Large intestine (tissue), 3 donors: ENCODE results near the gene NCKAP5. TPM values are rescaled to one million over a fixed set of nuclear protein-coding genes. Genes with fewer than 3 reads are reported as not detected.

ENCODE experiments used
- DNase-seq, 2 donors: peaks; one replicate each; pipeline versions ENCODE4 v3.0.0 to v3.0.0-alpha.2; 2013
- H3K27ac ChIP-seq: one replicate; pipeline ENCODE4 v1.5.1; 2013; ENCODE audit warnings: low read length
- H3K27me3 ChIP-seq: 2 replicates; pipeline ENCODE4 v1.6.1; 2013; ENCODE audit warnings: low read length; ENCODE audit not compliant: control insufficient read depth, insufficient read depth
- H3K36me3 ChIP-seq: 2 replicates; pipeline ENCODE4 v1.6.1; 2013; ENCODE audit warnings: low read length; ENCODE audit not compliant: control insufficient read depth, insufficient read depth
- H3K4me1 ChIP-seq: one replicate; pipeline ENCODE4 v1.6.1; 2013; ENCODE audit warnings: low read length; ENCODE audit not compliant: control insufficient read depth, insufficient read depth
- H3K4me3 ChIP-seq: one replicate; pipeline ENCODE4 v1.5.1; 2013; ENCODE audit warnings: low read length
- H3K9me3 ChIP-seq: one replicate; pipeline ENCODE4 v1.6.1; 2013; ENCODE audit warnings: mild to moderate bottlenecking, low read depth, low read length, moderate library complexity; ENCODE audit not compliant: control insufficient read depth
- WGBS: methylation state at CpG from one replicate; pipeline ENCODE4 v1.1.5; 2013; ENCODE audit warnings: low lambda C conversion rate; ENCODE audit not compliant: insufficient coverage; 5-methylcytosine and 5-hydroxymethylcytosine counted together
- polyA plus RNA-seq: library from polyadenylated mRNA; unstranded; fragments of 120-200 nt; gene quantifications from one replicate; pipeline ENCODE4 v1.2.1, GENCODE V29; 2013

The NCKAP5 gene
- polyA plus RNA-seq, 1 donor = 4.3 TPM

DNA sequence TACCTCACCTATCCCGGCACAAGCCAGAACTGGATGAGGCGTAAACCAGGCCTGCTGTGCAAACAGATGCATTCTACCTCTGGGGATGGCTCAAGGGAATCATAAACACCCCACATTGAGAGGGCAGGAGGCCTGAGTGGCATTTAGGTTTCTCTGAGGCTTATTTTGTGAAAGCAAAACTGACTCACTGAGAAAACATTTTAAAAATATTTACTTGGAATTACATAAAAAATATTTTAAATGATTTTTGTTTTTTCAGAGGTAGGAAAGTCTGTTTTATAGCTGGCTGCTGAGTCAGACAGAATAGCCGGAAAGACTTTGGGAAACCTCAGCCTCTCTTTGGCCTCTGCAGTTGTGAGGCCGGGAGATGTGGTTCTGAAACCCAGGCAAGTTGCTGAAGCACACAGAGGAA is 244.1 kb downstream of the NCKAP5 start:
- Histone ChIP-seq H3K4me1 (no peaks in the 10 kb centered on the region), H3K27ac (no peak overlapping the region), H3K27me3 (no peaks in the 10 kb centered on the region), H3K4me3 (no peak overlapping the region), H3K9me3 (no peaks in the 10 kb centered on the region), H3K36me3 (no peaks in the 10 kb centered on the region)
- no CpG with 5 or more reads among the region's 4 CpGs for WGBS
- no peak for DNase-seq

DNA sequence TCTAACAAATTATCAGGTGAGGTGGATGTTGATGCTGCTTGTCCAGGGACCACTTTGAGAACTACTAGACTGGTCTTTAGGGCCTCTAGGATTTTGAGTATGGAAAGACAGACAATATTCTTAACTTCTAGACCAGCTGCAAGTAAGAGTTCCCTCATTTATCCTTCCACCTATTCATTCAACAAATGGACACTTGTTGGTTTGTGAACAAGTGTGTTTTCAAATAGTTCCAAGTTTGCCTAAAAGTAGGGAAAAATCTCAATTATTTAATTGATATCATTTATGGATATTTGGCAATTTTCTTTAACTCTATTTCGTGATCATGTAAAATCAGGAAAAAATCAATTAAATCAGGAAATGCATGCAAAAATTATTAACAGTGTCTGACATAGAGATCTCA is 245.4 kb downstream of the NCKAP5 start:
- Histone ChIP-seq H3K27ac (no peak overlapping the region), H3K4me3 (no peak overlapping the region)

DNA sequence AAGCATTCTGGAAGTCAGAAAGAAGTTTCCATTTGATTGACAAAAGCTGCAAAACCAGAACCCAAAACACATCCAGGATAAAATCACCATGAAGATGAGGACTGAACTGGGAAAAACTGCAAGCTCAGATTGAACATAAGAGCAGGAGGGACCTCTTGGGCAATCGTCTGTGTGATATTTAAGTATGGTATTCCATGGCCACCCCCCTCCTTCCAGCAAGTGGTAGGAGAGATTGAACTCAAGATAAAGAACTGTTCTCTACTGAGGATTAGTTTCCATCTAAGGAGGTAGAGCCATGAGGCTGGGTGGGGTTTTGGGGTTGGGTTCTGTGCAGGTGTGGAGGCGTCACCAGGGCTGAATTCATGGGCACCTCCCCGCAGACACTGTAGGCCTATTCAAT is 251.1 kb downstream of the NCKAP5 start:
- no peaks in the 10 kb centered on the region for H3K4me1 ChIP-seq
- no peak overlapping the region for H3K27ac ChIP-seq
- no peak for DNase-seq
- no peak overlapping the region for H3K4me3 ChIP-seq
- H3K36me3 ChIP-seq = no peaks in the 10 kb centered on the region
- no peaks in the 10 kb centered on the region for H3K9me3 ChIP-seq
- no peaks in the 10 kb centered on the region for H3K27me3 ChIP-seq
- WGBS = no CpG with 5 or more reads among the region's 3 CpGs

More for the DNA sequence above, 245.4 kb downstream of the NCKAP5 start:
- H3K9me3 ChIP-seq = no peaks in the 10 kb centered on the region
- no peak for DNase-seq
- no peaks in the 10 kb centered on the region for H3K36me3 ChIP-seq
- no peaks in the 10 kb centered on the region for H3K27me3 ChIP-seq
- H3K4me1 ChIP-seq = no peaks in the 10 kb centered on the region
- WGBS = 92% methylated on average over 1 of the region's 1 CpG

DNA sequence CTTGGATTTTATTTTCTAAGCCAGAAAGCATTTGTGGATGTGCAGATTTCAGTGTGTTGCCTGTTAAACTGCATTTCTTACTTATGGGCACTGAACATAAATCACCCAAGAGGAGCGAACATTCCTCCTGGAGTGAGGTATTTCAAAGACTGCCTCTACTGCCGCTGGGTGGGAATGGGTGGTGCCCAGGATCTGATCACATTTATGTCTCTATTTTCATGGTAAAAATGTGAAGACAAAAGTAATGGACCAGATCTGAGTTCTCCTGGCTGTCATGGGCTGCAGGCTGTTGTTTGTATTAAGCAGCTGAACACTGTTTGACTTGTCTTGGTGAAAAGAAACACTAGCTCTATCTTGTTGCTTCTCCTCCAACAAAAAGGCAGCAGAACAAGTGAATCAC is 251.7 kb downstream of the NCKAP5 start:
- DNase-seq = no peak
- no peaks in the 10 kb centered on the region for H3K36me3 ChIP-seq
- H3K9me3 ChIP-seq = no peaks in the 10 kb centered on the region
- H3K4me1 ChIP-seq = no peaks in the 10 kb centered on the region
- no peaks in the 10 kb centered on the region for H3K27me3 ChIP-seq
- no CpG with 5 or more reads among the region's 2 CpGs for WGBS
- H3K4me3 ChIP-seq = no peak overlapping the region
- no peak overlapping the region for H3K27ac ChIP-seq

DNA sequence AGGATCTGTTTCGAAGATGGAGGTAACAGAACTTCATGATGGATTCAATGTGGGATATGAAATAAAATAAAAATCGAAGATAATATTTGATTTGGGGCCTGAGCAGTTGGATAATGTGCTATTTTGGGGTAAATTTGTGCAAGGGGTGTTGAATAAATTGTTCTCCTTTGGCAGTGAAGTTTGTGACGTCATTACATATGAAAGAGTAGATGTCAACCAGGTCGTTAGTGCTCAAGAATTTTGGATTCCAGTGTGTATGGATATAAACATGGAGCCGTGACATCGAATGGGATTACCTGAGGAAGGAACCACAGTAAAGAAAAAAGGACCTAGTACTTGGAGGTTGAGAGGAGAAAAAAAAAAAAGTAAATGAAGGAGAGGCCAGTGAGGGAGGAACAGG is 253.0 kb downstream of the NCKAP5 start:
- WGBS = 93% methylated on average over 5 of the region's 6 CpGs
- H3K4me3 ChIP-seq = no peak overlapping the region
- no peak overlapping the region for H3K27ac ChIP-seq
- H3K9me3 ChIP-seq = no peaks in the 10 kb centered on the region
- H3K27me3 ChIP-seq = no peaks in the 10 kb centered on the region
- no peak for DNase-seq
- H3K36me3 ChIP-seq = no peaks in the 10 kb centered on the region
- H3K4me1 ChIP-seq = no peaks in the 10 kb centered on the region

DNA sequence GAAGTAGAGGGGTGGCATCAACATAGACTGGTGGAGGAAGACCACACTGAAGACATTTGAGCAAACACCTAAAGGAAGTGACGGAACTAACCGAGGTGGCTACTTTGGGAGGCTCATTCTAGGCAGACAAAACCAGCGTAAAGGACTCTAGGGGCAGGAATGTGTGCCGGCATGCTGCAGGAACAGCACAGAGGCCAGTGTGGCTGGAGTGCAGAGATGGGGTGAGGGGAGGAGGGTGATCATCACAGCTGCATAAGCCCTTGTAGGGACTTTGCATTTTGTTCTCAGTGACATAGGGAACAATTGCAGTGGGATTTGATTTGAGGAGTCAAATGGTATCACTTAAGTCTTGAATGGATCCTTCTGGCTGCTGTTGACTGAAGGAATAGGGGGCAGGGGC is 253.5 kb downstream of the NCKAP5 start:
- H3K4me3 ChIP-seq = no peak overlapping the region
- no peak overlapping the region for H3K27ac ChIP-seq
- no peaks in the 10 kb centered on the region for H3K36me3 ChIP-seq
- no peaks in the 10 kb centered on the region for H3K9me3 ChIP-seq
- no peaks in the 10 kb centered on the region for H3K4me1 ChIP-seq
- no peaks in the 10 kb centered on the region for H3K27me3 ChIP-seq
- WGBS = no CpG with 5 or more reads among the region's 4 CpGs
- DNase-seq = no peak

DNA sequence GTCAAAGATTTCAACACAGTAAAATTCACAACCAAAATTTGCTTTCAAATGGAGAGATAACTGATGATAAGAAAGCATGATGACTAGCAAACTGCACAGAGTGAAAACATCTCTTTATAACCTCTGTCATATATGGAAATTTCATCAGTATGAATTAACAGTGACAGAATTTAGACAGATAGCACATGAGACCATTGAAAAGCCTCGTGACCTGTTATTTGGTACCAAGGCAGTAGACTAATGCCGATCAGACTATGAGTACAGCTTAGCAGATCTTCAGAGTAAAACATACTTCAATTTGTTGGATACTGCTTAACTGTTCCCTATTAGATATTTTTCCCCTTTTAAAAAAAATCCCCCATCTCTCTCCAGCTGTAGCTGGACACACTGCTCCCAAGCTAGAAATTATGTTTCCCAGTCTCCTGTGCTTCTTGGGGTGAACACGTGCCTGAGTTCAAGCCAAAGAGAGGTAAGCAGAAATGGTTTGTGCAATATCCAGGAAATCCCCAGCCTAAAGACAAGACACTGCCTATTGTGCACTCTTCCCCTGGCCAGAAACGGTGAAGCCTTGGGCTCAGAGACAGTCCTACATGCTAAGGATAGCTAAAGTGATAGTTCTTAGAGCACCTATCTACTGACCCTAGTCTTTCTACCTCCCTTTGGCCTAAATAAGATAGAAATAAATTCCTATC is 256.1 kb downstream of the NCKAP5 start:
- H3K27ac ChIP-seq = no peak overlapping the region
- H3K36me3 ChIP-seq = no peaks in the 10 kb centered on the region
- no peaks in the 10 kb centered on the region for H3K9me3 ChIP-seq
- no peak for DNase-seq
- 100% methylated on average over 1 of the region's 4 CpGs for WGBS
- no peaks in the 10 kb centered on the region for H3K27me3 ChIP-seq
- no peak overlapping the region for H3K4me3 ChIP-seq
- H3K4me1 ChIP-seq = no peaks in the 10 kb centered on the region

DNA sequence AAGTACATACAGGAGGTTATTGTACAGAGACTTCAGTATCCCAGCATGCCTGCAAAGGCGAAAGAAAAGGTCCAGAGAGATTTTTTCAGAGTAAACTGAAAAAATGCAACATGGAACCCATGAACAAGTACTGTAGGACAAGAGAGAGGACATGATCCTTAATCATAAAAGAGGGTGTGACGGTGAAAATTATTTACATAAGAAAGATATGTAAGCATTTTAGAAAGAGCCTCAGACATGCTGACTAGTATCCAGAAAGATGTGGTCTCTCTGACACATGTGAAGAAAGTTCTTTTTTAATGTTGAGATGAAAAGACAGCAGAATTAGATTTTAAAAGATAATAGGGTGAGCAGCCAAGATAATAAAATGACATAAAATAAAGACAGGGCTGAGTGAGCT is 262.0 kb downstream of the NCKAP5 start:
- Histone ChIP-seq H3K36me3 (no peaks in the 10 kb centered on the region), H3K4me3 (no peak overlapping the region), H3K4me1 (no peaks in the 10 kb centered on the region), H3K27me3 (no peaks in the 10 kb centered on the region), H3K27ac (no peak overlapping the region), H3K9me3 (no peaks in the 10 kb centered on the region)
- DNase-seq = no peak
- 70% methylated on average over 2 of the region's 2 CpGs for WGBS

DNA sequence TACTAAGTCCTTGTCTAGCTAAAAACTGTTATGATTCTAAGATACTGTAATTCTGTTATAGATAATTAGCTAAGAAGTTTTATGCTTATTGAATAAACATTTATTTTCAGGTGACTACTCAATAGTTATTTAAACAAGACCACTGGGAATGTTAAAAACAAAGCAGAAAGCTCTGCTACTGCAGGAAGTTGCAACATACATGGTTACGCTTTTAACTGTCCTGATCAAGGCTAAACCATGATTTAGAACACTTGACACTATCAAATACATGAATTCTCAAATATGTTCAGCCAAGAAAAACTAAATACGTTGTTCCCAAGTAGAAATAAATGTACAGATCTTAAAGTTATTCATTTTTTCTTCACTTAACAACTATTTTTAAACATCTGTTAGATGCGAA is 263.9 kb downstream of the NCKAP5 start:
- H3K4me3 ChIP-seq = no peak overlapping the region
- H3K9me3 ChIP-seq = no peaks in the 10 kb centered on the region
- no peaks in the 10 kb centered on the region for H3K4me1 ChIP-seq
- H3K36me3 ChIP-seq = no peaks in the 10 kb centered on the region
- no peak overlapping the region for H3K27ac ChIP-seq
- 89% methylated on average over 1 of the region's 3 CpGs for WGBS
- H3K27me3 ChIP-seq = no peaks in the 10 kb centered on the region
- no peak for DNase-seq

DNA sequence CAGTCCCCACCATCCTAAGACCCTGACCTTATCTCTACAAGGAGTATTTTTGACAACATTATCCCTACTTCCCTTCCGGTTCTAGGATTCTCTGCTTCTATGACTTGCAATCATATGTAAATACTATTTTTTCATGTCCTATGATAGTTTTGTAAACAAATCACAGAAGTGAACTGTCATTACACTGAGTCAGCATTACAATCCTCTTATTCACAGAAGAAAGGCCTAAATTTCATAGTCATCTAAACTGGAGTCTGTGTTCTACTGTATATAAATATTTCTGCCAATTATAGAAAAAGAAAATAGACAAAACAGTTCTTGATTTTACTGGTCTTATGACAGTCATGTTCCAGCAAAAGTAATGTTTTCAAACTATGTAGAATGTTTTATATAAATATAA is 265.1 kb downstream of the NCKAP5 start:
- no peak overlapping the region for H3K27ac ChIP-seq
- no peaks in the 10 kb centered on the region for H3K4me1 ChIP-seq
- DNase-seq = no peak
- H3K36me3 ChIP-seq = no peaks in the 10 kb centered on the region
- 44% methylated on average over 1 of the region's 1 CpG for WGBS
- no peak overlapping the region for H3K4me3 ChIP-seq
- H3K27me3 ChIP-seq = no peaks in the 10 kb centered on the region
- no peaks in the 10 kb centered on the region for H3K9me3 ChIP-seq

DNA sequence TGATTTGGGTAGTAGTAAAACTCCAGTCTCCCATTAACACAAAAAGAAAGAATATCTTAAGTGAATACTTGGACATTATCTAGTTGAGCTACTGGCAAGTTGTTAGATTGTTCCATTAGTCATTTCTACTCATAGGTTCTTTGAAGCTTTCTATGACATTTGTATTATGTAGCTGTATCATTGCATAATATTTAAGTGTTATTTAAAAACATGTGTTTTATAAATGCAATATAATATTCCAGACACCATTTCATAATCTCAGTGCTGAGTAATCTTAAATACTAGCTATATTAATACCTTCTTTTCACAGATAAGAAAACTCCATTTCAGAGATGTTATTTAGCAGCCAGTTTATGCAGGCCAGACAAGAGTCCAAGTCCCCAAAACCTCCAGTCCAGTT is 271.9 kb downstream of the NCKAP5 start:
- H3K4me1 ChIP-seq = no peaks in the 10 kb centered on the region
- H3K27ac ChIP-seq = no peak overlapping the region
- no peaks in the 10 kb centered on the region for H3K9me3 ChIP-seq
- no peaks in the 10 kb centered on the region for H3K36me3 ChIP-seq
- H3K4me3 ChIP-seq = no peak overlapping the region
- H3K27me3 ChIP-seq = no peaks in the 10 kb centered on the region
- no peak for DNase-seq
